WTC11 (cell line): ENCODE data around the gene AMBP.

Source experiments
- CBFB ChIP-seq: sonication (generic); formaldehyde crosslinking; IDR thresholded peaks from 2 replicates; pipeline ENCODE4 v1.8.1; 2022; ENCODE audit warnings: mild to moderate bottlenecking, low read depth, missing genetic modification reagents
- CTCF ChIP-seq: fragments of 200-600 bp; IDR thresholded peaks from 2 replicates; pipeline ENCODE4 v1.8.0; 2022; ENCODE audit warnings: antibody characterized with exemption
- ESRRA ChIP-seq: sonication (generic); formaldehyde crosslinking; IDR thresholded peaks from 2 replicates; pipeline ENCODE4 v1.8.1; 2022; ENCODE audit warnings: mild to moderate bottlenecking, missing genetic modification reagents, borderline replicate concordance
- FOXP1 ChIP-seq: sonication (generic); formaldehyde crosslinking; IDR thresholded peaks from 2 replicates; pipeline ENCODE4 v1.8.0; 2022; ENCODE audit warnings: missing genetic modification reagents, mild to moderate bottlenecking, moderate library complexity, borderline replicate concordance
- JUN ChIP-seq: sonication (generic); formaldehyde crosslinking; IDR thresholded peaks from 2 replicates; pipeline ENCODE4 v1.8.0; 2023; ENCODE audit warnings: mild to moderate bottlenecking, missing genetic modification reagents
- MAX ChIP-seq: sonication (generic); formaldehyde crosslinking; IDR thresholded peaks from 2 replicates; pipeline ENCODE4 v1.8.0; 2022; ENCODE audit warnings: mild to moderate bottlenecking, missing genetic modification reagents
- MYBL2 ChIP-seq: sonication (generic); formaldehyde crosslinking; IDR thresholded peaks from 2 replicates; pipeline ENCODE4 v1.8.1; 2023; ENCODE audit warnings: mild to moderate bottlenecking, moderate library complexity, missing genetic modification reagents
- NR3C1 ChIP-seq: sonication (generic); formaldehyde crosslinking; conservative IDR thresholded peaks from 2 replicates; pipeline ENCODE4 v1.8.1; 2023; ENCODE audit warnings: low read depth, mild to moderate bottlenecking, missing genetic modification reagents
- ZBTB43 ChIP-seq: sonication (generic); formaldehyde crosslinking; IDR thresholded peaks from 2 replicates; pipeline ENCODE4 v1.8.1; 2023; ENCODE audit warnings: mild to moderate bottlenecking, missing genetic modification reagents
- ZNF416 ChIP-seq: fragments of 250-450 bp; sonication (Bioruptor Pico); IDR thresholded peaks from 2 replicates; pipeline ENCODE4 v1.9.0; 2021; ENCODE audit warnings: mild to moderate bottlenecking, inconsistent platforms
- ZNF425 ChIP-seq: fragments of 250-450 bp; sonication (Bioruptor Pico); conservative IDR thresholded peaks from 2 replicates; pipeline ENCODE4 v1.9.0; 2021; ENCODE audit warnings: mild to moderate bottlenecking
- ZNF671 ChIP-seq: fragments of 250-450 bp; sonication (Bioruptor Pico); IDR thresholded peaks from 2 replicates; pipeline ENCODE4 v1.8.0; 2021; ENCODE audit warnings: mild to moderate bottlenecking
- ZSCAN18 ChIP-seq: fragments of 250-450 bp; sonication (Bioruptor Pico); IDR thresholded peaks from 2 replicates; pipeline ENCODE4 v2.1.2; 2022; ENCODE audit warnings: mild to moderate bottlenecking, moderate library complexity

- no peak for TF ChIP-seq FOXP1 (CRISPR knock-in tag)
- no peak for TF ChIP-seq JUN (CRISPR knock-in tag)
- TF ChIP-seq CTCF = no peak
- TF ChIP-seq ZNF671 (CRISPR knock-in tag) = no peak
- TF ChIP-seq ZBTB43 (CRISPR knock-in tag) = no peak
- TF ChIP-seq ESRRA = no peak
- no peak for TF ChIP-seq ZNF425 (CRISPR knock-in tag)
- TF ChIP-seq CBFB (CRISPR knock-in tag) = no peak
- TF ChIP-seq NR3C1 (CRISPR knock-in tag) = no peak
- TF ChIP-seq ZSCAN18 = no peak
- TF ChIP-seq ZNF416 (CRISPR knock-in tag) = no peak
- no peak for TF ChIP-seq MAX (CRISPR knock-in tag)
- no peak for TF ChIP-seq MYBL2
Observed at GRCh38 chr9:114060070-114060469, 18.0 kb downstream of the AMBP start.
